ENCODE results near the gene GALNS.
A peak's percentile ranks its signal among the peaks of the same experiment; 100 is the strongest.

The GALNS gene

DNA sequence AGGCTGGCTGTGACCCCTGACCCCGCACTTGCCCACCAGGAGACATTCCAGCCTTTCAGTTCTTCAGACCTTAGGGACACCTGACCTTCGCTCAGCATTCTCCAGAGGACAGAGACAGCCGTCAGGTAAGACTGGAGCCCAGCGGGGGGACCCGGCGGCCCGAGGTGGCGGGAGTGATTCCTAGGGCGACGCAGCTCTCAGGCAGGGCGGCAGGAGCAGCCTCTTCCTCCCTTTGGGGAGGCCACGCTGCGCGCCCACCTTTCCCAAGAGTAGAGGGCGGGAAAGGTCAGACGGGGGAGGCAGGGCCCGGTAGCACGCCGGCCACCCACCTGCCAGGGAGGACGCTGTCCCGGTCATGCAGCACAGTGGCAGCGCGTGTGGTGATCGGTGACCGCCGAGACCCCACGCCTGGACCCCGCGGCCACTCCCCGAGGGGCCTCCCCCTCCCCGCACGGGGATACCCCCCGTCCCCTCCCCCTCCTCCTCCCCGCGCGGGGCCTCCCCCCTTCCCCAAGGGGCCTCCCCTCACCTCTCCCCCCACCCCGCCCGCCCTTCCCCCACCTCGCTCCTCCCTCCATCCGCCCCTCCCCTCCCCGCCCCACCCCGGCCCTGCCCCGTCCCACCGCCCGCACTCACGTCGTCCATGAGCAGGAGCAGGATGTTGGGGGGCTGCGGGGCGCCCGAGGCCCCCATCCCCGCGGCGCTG is 472 bp downstream of the GALNS start:
- DNase-seq (ENCODE audit: low spot score): peak; percentile 19

DNA sequence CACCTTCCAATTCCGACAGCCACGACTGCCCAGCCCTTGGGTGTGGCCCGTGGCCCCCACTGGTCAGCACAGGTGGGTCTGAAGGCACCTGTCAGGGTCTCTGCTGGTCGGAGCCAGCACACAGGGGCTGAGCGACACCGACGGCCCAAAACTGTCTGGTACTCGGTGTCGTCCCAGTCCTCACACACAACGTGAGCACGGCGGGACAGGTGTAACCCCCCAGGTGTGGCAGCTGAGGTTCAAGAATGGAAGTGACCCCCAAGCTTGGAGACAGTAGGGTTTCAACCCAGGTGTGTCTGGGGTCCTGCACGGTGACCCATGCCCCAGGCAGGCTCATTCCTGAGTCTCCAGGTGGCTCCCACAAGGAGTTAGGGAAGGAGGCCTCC is 1.0 kb downstream of the GALNS start:
- DNase-seq (ENCODE audit: low spot score): no peak

DNA sequence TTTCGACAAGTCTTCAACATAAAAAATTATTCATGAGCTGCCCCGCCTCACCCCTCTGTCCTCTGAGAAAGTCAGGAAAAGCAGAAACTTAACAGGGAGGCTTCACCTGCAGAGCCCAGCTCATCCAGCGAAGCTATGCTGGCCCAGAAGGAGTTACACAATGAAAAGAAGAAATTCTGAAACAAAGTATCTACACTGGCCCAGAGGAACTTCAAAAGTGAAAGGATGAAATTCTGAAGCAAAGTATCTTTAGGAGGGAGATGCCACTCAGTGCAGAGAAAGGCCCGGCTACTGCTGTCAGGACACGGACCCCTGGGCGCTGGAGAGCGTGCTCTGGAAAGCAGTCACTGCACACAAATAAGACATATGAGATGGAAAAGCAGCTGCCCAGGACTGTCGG is 1.6 kb downstream of the GALNS start:
- no peak for DNase-seq (ENCODE audit: low spot score)

GRCh38 chr16:88854306-88855111 is 2.2 kb downstream of the GALNS start:
- DNase-seq (ENCODE audit: low spot score): no peak

- peak; percentile 35 for DNase-seq (ENCODE audit: low spot score)
Observed at GRCh38 chr16:88853325-88853941, 3.3 kb downstream of the GALNS start.

- no peak for DNase-seq (ENCODE audit: low spot score)
Observed at GRCh38 chr16:88851616-88852015, 5.1 kb downstream of the GALNS start.

DNA sequence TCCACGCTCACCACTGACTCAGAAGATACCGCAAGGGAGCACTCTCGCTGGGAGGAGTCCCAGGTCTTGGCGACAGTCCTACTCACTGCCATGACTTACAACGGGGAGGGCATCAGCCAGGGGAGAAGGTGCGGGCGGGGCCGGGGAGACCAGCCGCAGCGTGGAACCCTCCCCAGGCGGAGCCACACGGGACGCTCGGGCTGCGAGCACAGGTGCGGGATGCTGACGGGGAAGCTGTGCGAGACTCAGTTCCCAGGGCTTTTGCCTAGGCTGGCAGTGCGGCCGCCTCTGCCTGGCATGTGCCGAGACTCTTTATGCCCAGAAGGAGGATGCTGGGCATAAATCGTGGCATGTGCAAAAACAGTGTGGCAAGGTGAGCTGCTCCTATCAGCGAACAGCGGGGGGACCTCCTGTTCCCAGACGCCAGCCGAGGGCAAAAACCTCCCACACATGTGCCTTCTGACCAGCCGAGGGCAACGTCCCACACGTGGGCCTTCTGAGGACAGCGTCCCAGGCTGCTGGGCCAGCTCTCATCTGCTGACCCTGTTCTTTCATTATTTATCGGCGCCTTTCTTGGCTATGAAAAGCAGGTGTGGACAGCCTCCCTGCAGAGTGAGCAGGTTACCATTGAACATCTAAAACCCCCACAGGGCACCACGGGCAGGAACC is 6.1 kb downstream of the GALNS start:
- DNase-seq (ENCODE audit: low spot score): no peak

GRCh38 chr16:88848557-88848956 is 8.2 kb downstream of the GALNS start:
- no peak for DNase-seq (ENCODE audit: low spot score)

- DNase-seq (ENCODE audit: low spot score): no peak
Observed at GRCh38 chr16:88847654-88848053, 9.1 kb downstream of the GALNS start.

- no peak for DNase-seq (ENCODE audit: low spot score)
Observed at GRCh38 chr16:88846088-88846487, 10.7 kb downstream of the GALNS start.

DNA sequence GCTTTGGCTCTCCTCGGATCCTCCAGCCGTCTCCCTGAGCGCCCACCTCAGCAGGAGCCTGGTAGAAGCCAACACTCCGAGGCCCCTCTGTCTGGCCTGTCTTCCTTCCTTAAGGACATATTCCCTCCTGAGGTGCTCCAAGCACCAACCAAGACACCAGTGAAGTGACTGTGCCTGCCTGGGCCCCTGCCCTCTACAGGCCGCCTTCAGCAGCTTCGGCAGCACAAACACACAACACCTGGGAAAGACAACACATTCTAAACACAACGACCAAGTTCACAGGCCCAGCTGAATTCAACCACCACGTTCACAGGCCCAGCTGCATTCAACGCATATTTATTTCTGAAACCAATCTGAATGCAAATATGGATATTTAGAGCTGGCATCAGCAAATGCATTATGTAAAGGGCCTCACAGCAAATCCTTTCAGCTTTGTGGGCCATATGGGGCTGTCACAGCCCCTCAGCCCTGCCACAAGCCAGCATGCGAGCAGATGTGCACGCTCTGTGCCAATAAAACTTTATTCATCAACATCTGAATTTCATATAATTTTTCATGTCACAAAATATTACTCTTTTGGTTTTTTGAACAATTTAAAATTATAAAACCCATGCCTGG is 12.2 kb downstream of the GALNS start:
- DNase-seq (ENCODE audit: low spot score): no peak

GRCh38 chr16:88843256-88843655 is 13.5 kb downstream of the GALNS start:
- no peak for DNase-seq (ENCODE audit: low spot score)

DNA sequence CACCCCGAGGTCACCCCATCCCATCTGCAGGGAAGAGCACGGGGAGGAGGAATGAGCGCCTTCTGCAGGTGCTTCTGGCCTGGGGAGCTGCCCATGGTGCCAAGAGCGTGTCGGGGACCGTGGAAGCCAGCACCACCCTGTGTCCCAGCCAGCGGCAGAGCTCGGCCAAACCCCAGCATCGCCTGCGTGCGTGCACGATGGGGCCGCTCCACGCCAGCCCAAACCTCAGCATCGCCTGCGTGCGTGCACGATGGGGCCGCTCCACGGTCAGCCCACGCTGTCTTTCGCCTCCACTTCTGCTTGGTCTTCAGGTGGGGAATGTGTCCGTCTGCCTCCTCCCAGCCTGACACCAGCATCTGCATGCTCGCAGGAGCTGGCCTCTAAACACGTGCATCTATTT is 13.9 kb downstream of the GALNS start:
- no peak for DNase-seq (ENCODE audit: low spot score)

GRCh38 chr16:88842308-88842756 is 14.4 kb downstream of the GALNS start:
- DNase-seq (ENCODE audit: low spot score): no peak

DNA sequence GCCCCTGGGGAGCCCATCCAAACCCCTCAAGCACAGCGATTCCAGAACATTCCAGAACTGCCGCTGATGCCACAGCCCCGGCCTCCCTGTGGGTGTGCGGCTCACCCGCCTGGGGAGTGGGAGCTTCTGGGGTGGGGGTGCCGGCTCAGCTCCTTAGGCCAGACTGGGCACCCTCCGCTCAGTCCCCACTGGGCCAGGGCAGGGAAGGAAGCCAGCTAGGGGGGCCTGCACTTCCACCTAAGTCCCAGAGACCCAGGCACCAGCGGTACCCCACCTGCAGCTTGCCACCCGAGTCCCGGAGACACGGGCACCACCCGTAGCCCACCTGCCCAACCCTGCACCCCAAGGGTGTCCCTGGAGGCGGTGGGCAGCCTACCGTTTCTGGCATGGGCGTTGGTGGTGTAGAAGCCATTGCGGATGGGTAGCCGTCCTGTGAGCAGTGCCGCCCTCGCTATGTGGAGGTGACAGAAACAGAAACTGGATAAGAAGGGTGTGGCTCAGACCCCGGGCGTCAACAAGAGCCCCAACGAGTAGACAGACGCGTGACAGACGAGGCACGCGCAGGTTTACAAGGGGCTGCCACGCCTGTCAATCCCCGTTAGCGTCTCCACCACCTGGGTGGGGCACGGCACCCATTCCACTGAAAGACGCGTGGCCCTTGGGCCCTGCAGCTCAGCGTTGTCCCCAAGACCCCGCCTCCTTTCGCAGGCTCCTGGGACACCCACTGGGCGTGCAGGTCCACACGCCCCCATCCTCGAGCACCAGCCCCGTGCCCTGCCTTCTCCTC is 15.0 kb downstream of the GALNS start:
- DNase-seq (ENCODE audit: low spot score): no peak

GRCh38 chr16:88840600-88841215 is 16.0 kb downstream of the GALNS start:
- DNase-seq (ENCODE audit: low spot score): no peak

GRCh38 chr16:88839745-88840599 is 16.8 kb downstream of the GALNS start:
- no peak for DNase-seq (ENCODE audit: low spot score)

DNA sequence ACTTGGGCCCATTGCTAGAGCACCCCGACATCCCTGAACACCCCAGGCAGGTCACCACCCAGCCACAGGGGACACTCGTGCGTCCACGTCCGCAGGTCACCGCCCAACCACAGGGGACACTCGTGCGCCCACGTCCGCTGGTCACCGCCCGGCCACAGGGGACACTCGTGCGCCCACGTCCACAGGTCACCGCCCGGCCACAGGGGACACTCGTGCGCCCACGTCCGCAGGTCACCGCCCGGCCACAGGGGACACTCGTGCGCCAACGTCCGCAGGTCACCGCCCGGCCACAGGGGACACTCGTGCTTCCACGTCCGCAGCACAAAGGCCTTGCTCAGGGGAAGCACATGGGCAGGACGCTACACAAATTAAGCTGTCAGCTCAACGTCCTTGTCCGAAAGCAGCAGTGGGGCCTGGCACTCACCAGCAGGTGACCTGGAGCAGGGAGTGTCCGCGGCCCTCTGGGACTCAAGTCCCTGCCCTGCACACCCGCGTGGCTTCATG is 17.7 kb downstream of the GALNS start:
- DNase-seq (ENCODE audit: low spot score): no peak

- DNase-seq (ENCODE audit: low spot score): no peak
Observed at GRCh38 chr16:88838566-88838965, 18.2 kb downstream of the GALNS start.

DNA sequence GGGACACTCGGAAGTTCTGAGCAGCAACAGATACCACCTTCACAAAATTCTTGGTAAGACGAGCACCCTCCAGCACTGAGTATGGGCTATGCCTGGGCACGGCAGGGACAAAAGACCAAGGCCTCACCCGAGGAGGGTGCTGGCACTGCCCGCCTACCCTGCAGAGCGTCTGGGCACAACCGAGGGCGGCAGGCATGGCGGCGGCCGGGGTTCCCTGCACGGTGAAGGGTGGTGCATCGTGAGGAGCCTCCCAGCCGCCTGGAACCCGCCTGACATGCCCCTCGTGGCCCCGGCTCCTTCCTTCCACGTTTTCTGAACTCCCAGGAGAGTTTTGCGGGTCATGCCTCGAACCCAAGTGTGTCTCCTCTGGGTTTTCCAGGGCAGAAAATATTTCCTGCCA is 18.9 kb downstream of the GALNS start:
- no peak for DNase-seq (ENCODE audit: low spot score)
